Peyer's patch (tissue), 4 donors: ENCODE data around the gene PSAT1.

Source experiments
- POLR2A ChIP-seq, 2 donors: fragments of 450-650 bp; IDR thresholded peaks; one replicate each; pipeline ENCODE4 v1.5.1; 2017; ENCODE audit warnings: antibody characterized with exemption in 2 of 2, mild to moderate bottlenecking in 2 of 2, moderate library complexity in 2 of 2
- TF ChIP-seq, protein P1 (sequence below), 6 experiments: fragments of 450-650 bp in 4 of 6; fragments of 200-600 bp in 2 of 6; sonication (generic) in 1 of 6; IDR thresholded peaks; one replicate each; pipeline ENCODE4 v1.5.1; 2017 to 2019; ENCODE audit warnings: antibody characterized with exemption in 6 of 6, mild to moderate bottlenecking in 3 of 6, moderate library complexity in 1 of 6

DNA sequence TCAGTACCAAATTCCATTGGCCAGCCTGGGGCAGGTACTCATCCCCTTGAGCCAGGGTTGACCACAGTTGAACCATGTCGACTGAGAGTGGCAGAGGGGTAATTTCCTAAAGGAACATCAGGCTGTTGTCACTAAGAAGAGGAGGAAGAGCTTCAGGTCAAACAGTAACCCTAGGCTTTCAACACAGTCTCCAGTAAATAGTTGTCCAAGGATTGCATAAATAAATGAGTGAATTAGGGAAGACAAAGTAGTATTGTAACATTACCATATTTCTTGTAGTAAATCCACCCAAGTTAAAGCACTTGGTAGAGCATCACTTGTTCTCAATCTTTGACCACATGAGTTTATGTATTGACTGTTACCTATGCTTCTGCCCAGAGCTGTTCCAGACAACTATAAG, 7.4 kb downstream of the PSAT1 start:
- TF ChIP-seq, protein P1, sequence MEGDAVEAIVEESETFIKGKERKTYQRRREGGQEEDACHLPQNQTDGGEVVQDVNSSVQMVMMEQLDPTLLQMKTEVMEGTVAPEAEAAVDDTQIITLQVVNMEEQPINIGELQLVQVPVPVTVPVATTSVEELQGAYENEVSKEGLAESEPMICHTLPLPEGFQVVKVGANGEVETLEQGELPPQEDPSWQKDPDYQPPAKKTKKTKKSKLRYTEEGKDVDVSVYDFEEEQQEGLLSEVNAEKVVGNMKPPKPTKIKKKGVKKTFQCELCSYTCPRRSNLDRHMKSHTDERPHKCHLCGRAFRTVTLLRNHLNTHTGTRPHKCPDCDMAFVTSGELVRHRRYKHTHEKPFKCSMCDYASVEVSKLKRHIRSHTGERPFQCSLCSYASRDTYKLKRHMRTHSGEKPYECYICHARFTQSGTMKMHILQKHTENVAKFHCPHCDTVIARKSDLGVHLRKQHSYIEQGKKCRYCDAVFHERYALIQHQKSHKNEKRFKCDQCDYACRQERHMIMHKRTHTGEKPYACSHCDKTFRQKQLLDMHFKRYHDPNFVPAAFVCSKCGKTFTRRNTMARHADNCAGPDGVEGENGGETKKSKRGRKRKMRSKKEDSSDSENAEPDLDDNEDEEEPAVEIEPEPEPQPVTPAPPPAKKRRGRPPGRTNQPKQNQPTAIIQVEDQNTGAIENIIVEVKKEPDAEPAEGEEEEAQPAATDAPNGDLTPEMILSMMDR (IDR thresholded peaks at IDR 0.05), result no peak
- TF ChIP-seq POLR2A (IDR thresholded peaks at IDR 0.05), result no peak
